OCI-LY7 (cell line): Measurements from ENCODE around the gene ZNF581. TPM values are rescaled to one million over a fixed set of nuclear protein-coding genes. Genes with fewer than 3 reads are reported as not detected.

Experiments
- BruUV-seq: library from RNA; stranded (reverse); fragments of 400-500 nt; replicated peaks from 2 replicates; lab custom pipeline; 2021; lab: Mats Ljungman, UMichigan
- CTCF ChIA-PET: fragments of 300-600 bp; sonication (Branson Sonifier 250); formaldehyde crosslinking; loops from one replicate; lab custom pipeline; 2022; ENCODE audit warnings: antibody characterized with exemption; ENCODE audit not compliant: unreplicated experiment; lab: Charles Lee
- POLR2A ChIA-PET: fragments of 300-600 bp; sonication (Branson Sonifier 250); formaldehyde crosslinking; loops from one replicate; lab custom pipeline; 2022; ENCODE audit warnings: antibody characterized with exemption; lab: Charles Lee
- DNase-seq: peaks from one replicate; pipeline ENCODE4 v3.0.0-alpha.2; 2015; ENCODE audit warnings: low spot score
- H2AFZ ChIP-seq: fragments of 200-600 bp; sonication (generic), shearing (Covaris generic); 2 replicates; pipeline ENCODE4 v1.6.1; 2014; ENCODE audit warnings: mild to moderate bottlenecking, antibody characterized with exemption, low read length, moderate library complexity
- H3K27ac ChIP-seq: fragments of 200-600 bp; sonication (generic); 2 replicates; pipeline ENCODE4 v1.5.1; 2014; ENCODE audit warnings: mixed run types, low read depth, mild to moderate bottlenecking, moderate library complexity, low read length, inconsistent platforms; ENCODE audit not compliant: poor library complexity, severe bottlenecking
- H3K36me3 ChIP-seq: fragments of 200-600 bp; sonication (generic); 2 replicates; pipeline ENCODE4 v1.6.1; 2014; ENCODE audit warnings: mild to moderate bottlenecking, antibody characterized with exemption, low read length, moderate library complexity, mixed read lengths; ENCODE audit not compliant: insufficient read depth
- H3K4me1 ChIP-seq: fragments of 200-600 bp; sonication (generic); 2 replicates; pipeline ENCODE4 v1.5.1; 2014; ENCODE audit warnings: mild to moderate bottlenecking, low read length; ENCODE audit not compliant: insufficient read depth, poor library complexity, severe bottlenecking
- H3K4me2 ChIP-seq: fragments of 200-600 bp; sonication (generic); 2 replicates; pipeline ENCODE4 v1.6.1; 2014; ENCODE audit warnings: mild to moderate bottlenecking, low read length
- H3K4me3 ChIP-seq: fragments of 200-600 bp; sonication (generic); 2 replicates; pipeline ENCODE4 v1.5.1; 2014; ENCODE audit warnings: mild to moderate bottlenecking, low read depth, low read length; ENCODE audit not compliant: poor library complexity, severe bottlenecking
- H3K79me2 ChIP-seq: fragments of 200-600 bp; sonication (generic); 2 replicates; pipeline ENCODE4 v1.6.1; 2016; ENCODE audit warnings: low read depth, mild to moderate bottlenecking, low read length, moderate library complexity, mixed read lengths; ENCODE audit not compliant: insufficient read depth
- H3K9me2 ChIP-seq: fragments of 200-600 bp; sonication (generic); 2 replicates; pipeline ENCODE4 v1.6.1; 2016; ENCODE audit warnings: mild to moderate bottlenecking, low read length, mixed read lengths; ENCODE audit not compliant: insufficient read depth
- H3K9me3 ChIP-seq: fragments of 200-600 bp; sonication (generic); 2 replicates; pipeline ENCODE4 v1.6.1; 2014; ENCODE audit warnings: mild to moderate bottlenecking, mixed run types, low read length, mixed read lengths
- H4K20me1 ChIP-seq: fragments of 200-600 bp; sonication (generic); 2 replicates; pipeline ENCODE4 v1.6.1; 2014; ENCODE audit warnings: mild to moderate bottlenecking, antibody characterized with exemption, low read length, moderate library complexity, mixed read lengths; ENCODE audit not compliant: insufficient read depth
- EZH2phosphoT487 ChIP-seq: fragments of 200-600 bp; sonication (generic); IDR thresholded peaks from 2 replicates; pipeline ENCODE4 v1.6.1; 2018; ENCODE audit warnings: low read depth, borderline replicate concordance, mild to moderate bottlenecking, mixed run types, antibody characterized with exemption, low read length, moderate library complexity, mixed read lengths
- intact Hi-C: fragments of 100-400 bp; cut with micrococcal nuclease; formaldehyde crosslinking; loops from one replicate; pipeline ENCODE4 v1.10.0; 2022; ENCODE audit not compliant: unreplicated experiment
- total RNA-seq, 2 experiments: library from RNA; depleted of rRNA in 1 of 2; stranded (reverse); fragments of >200 nt in 1 of 2; shearing (Covaris generic) in 1 of 2; gene quantifications; 2 replicates each; pipeline ENCODE4 v1.2.3, GENCODE V29; 2014 to 2022
- TF ChIP-seq, protein P1 (sequence below): fragments of 200-600 bp; sonication (generic); conservative IDR thresholded peaks from 2 replicates; pipeline ENCODE4 v1.5.1; 2014; ENCODE audit warnings: mild to moderate bottlenecking, antibody characterized with exemption, low read length, moderate library complexity, mixed read lengths

The ZNF581 gene
- total RNA-seq, 2 experiments from 2014 or later: 39.7 to 44.5 TPM

DNA sequence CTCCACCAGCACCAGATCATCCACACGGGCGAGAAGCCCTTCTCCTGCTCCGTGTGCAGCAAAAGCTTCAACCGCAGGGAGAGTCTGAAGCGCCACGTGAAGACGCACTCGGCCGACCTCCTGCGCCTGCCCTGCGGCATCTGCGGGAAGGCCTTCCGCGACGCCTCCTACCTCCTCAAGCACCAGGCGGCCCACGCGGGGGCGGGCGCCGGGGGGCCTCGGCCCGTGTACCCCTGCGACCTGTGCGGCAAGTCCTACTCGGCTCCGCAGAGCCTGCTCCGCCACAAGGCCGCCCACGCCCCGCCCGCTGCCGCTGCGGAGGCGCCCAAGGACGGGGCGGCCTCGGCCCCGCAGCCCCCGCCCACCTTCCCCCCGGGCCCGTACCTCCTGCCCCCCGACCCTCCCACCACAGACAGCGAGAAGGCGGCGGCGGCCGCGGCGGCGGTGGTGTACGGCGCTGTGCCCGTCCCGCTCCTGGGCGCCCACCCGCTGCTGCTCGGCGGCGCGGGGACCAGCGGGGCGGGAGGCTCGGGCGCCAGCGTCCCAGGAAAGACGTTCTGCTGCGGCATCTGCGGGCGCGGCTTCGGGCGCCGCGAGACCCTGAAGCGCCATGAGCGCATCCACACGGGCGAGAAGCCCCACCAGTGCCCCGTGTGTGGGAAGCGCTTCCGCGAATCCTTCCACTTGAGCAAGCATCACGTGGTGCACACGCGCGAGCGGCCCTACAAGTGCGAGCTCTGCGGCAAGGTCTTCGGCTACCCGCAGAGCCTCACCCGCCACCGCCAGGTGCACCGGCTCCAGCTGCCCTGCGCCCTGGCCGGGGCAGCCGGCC, 28.5 kb upstream of the ZNF581 start:
- Histone ChIP-seq H3K4me1 (no peaks in the 10 kb centered on the region), H3K36me3 (peaks cover 39% of the 10 kb centered on the region), H3K4me2 (no peak overlapping the region), H3K9me2 (no peaks in the 10 kb centered on the region), H3K79me2 (no peaks in the 10 kb centered on the region), H3K4me3 (no peak overlapping the region), H2AFZ (no peak overlapping the region), H3K27ac (no peak overlapping the region), H3K9me3 (no peaks in the 10 kb centered on the region), H4K20me1 (no peaks in the 10 kb centered on the region)
- ChIA-PET CTCF (no interaction called here), POLR2A (no interaction called here)
- intact Hi-C loops: no loop called here
- no peak for TF ChIP-seq EZH2phosphoT487
- TF ChIP-seq, protein P1, sequence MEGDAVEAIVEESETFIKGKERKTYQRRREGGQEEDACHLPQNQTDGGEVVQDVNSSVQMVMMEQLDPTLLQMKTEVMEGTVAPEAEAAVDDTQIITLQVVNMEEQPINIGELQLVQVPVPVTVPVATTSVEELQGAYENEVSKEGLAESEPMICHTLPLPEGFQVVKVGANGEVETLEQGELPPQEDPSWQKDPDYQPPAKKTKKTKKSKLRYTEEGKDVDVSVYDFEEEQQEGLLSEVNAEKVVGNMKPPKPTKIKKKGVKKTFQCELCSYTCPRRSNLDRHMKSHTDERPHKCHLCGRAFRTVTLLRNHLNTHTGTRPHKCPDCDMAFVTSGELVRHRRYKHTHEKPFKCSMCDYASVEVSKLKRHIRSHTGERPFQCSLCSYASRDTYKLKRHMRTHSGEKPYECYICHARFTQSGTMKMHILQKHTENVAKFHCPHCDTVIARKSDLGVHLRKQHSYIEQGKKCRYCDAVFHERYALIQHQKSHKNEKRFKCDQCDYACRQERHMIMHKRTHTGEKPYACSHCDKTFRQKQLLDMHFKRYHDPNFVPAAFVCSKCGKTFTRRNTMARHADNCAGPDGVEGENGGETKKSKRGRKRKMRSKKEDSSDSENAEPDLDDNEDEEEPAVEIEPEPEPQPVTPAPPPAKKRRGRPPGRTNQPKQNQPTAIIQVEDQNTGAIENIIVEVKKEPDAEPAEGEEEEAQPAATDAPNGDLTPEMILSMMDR: no peak
- DNase-seq: no peak
- BruUV-seq: no TSS peak

DNA sequence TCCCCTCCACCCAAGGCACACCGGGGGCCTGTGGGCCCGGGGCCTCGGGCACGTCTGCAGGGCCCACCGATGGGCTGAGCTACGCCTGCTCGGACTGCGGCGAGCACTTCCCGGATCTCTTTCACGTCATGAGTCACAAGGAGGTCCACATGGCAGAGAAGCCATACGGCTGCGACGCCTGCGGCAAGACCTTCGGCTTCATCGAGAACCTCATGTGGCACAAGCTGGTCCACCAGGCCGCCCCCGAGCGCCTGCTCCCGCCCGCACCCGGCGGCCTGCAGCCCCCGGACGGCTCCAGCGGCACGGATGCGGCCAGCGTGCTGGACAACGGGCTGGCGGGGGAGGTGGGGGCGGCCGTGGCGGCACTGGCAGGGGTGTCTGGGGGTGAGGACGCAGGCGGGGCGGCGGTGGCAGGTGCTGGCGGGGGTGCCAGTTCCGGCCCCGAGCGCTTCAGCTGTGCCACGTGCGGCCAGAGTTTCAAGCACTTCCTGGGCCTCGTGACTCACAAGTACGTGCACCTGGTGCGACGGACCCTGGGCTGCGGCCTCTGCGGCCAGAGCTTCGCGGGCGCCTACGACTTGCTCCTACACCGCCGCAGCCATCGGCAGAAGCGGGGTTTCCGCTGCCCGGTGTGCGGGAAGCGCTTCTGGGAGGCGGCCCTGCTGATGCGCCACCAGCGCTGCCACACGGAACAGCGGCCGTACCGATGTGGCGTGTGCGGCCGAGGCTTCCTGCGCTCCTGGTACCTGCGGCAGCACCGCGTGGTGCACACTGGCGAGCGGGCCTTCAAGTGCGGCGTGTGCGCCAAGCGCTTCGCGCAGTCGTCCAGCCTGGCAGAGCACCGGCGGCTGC, 27.7 kb upstream of the ZNF581 start:
- no peak overlapping the region for H3K4me2 ChIP-seq
- H3K79me2 ChIP-seq: no peaks in the 10 kb centered on the region
- peaks cover 40% of the 10 kb centered on the region for H3K36me3 ChIP-seq
- H3K4me1 ChIP-seq: no peaks in the 10 kb centered on the region
- no peak overlapping the region for H3K27ac ChIP-seq
- ChIA-PET CTCF (no interaction called here), POLR2A (no interaction called here)
- intact Hi-C loops: no loop called here
- BruUV-seq: no TSS peak
- no peak for DNase-seq
- H3K9me2 ChIP-seq: no peaks in the 10 kb centered on the region
- no peak overlapping the region for H3K4me3 ChIP-seq
- H4K20me1 ChIP-seq: no peaks in the 10 kb centered on the region
- H2AFZ ChIP-seq: no peak overlapping the region
- H3K9me3 ChIP-seq: no peaks in the 10 kb centered on the region
- TF ChIP-seq, protein P1: no peak
- TF ChIP-seq EZH2phosphoT487: no peak
